Liver (tissue), 3 donors: ENCODE measurements around the gene ABLIM1.

Experiments
- NR2F2 ChIP-seq: IDR thresholded peaks from 2 replicates; pipeline ENCODE4 v1.6.1; 2016; ENCODE audit warnings: antibody characterized with exemption
- TAF1 ChIP-seq: conservative IDR thresholded peaks from 2 replicates; pipeline ENCODE4 v1.6.1; 2016; ENCODE audit warnings: antibody characterized with exemption, mild to moderate bottlenecking
- TF ChIP-seq, protein P1 (sequence below): fragments of 150-350 bp; IDR thresholded peaks from 2 replicates; pipeline ENCODE4 v1.5.1; 2017; ENCODE audit warnings: improper control_type of control experiment, low read depth, low read length; ENCODE audit not compliant: missing input control
- TF ChIP-seq, protein P2 (sequence below): IDR thresholded peaks from 2 replicates; pipeline ENCODE4 v1.6.1; 2016; ENCODE audit warnings: antibody characterized with exemption
- TF ChIP-seq, protein P3 (sequence below): IDR thresholded peaks from 2 replicates; pipeline ENCODE4 v1.6.1; 2016; ENCODE audit warnings: antibody characterized with exemption, mild to moderate bottlenecking
- donor health status: healthy.
- donor health status: healthy.

- TF ChIP-seq, protein P1, sequence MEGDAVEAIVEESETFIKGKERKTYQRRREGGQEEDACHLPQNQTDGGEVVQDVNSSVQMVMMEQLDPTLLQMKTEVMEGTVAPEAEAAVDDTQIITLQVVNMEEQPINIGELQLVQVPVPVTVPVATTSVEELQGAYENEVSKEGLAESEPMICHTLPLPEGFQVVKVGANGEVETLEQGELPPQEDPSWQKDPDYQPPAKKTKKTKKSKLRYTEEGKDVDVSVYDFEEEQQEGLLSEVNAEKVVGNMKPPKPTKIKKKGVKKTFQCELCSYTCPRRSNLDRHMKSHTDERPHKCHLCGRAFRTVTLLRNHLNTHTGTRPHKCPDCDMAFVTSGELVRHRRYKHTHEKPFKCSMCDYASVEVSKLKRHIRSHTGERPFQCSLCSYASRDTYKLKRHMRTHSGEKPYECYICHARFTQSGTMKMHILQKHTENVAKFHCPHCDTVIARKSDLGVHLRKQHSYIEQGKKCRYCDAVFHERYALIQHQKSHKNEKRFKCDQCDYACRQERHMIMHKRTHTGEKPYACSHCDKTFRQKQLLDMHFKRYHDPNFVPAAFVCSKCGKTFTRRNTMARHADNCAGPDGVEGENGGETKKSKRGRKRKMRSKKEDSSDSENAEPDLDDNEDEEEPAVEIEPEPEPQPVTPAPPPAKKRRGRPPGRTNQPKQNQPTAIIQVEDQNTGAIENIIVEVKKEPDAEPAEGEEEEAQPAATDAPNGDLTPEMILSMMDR: no peak
- TF ChIP-seq, protein P2, sequence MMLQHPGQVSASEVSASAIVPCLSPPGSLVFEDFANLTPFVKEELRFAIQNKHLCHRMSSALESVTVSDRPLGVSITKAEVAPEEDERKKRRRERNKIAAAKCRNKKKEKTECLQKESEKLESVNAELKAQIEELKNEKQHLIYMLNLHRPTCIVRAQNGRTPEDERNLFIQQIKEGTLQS: no peak
- TF ChIP-seq NR2F2: no peak
- TF ChIP-seq, protein P3, sequence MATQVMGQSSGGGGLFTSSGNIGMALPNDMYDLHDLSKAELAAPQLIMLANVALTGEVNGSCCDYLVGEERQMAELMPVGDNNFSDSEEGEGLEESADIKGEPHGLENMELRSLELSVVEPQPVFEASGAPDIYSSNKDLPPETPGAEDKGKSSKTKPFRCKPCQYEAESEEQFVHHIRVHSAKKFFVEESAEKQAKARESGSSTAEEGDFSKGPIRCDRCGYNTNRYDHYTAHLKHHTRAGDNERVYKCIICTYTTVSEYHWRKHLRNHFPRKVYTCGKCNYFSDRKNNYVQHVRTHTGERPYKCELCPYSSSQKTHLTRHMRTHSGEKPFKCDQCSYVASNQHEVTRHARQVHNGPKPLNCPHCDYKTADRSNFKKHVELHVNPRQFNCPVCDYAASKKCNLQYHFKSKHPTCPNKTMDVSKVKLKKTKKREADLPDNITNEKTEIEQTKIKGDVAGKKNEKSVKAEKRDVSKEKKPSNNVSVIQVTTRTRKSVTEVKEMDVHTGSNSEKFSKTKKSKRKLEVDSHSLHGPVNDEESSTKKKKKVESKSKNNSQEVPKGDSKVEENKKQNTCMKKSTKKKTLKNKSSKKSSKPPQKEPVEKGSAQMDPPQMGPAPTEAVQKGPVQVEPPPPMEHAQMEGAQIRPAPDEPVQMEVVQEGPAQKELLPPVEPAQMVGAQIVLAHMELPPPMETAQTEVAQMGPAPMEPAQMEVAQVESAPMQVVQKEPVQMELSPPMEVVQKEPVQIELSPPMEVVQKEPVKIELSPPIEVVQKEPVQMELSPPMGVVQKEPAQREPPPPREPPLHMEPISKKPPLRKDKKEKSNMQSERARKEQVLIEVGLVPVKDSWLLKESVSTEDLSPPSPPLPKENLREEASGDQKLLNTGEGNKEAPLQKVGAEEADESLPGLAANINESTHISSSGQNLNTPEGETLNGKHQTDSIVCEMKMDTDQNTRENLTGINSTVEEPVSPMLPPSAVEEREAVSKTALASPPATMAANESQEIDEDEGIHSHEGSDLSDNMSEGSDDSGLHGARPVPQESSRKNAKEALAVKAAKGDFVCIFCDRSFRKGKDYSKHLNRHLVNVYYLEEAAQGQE: no peak
- no peak for TF ChIP-seq TAF1
These were observed 106.0 kb downstream of the ABLIM1 start for GRCh38 chr10:114552050-114552449.
